HepG2 (cell line): ENCODE measurements around the gene METTL16. TPM values are rescaled to one million over a fixed set of nuclear protein-coding genes. Genes with fewer than 3 reads are reported as not detected.

Experiments used
- ATAC-seq: fragments of 200-7000 bp; cut with Tn5 transposase; 3 replicates; pipeline ENCODE4 v1.9.1; 2020; ENCODE audit warnings: mild to moderate bottlenecking, moderate library complexity
- BruUV-seq: library from RNA; stranded (reverse); fragments of 400-500 nt; replicated peaks from 2 replicates; lab custom pipeline; 2021; lab: Mats Ljungman, UMichigan
- CTCF ChIA-PET: fragments of 300-600 bp; formaldehyde crosslinking; extraction: SDS; loops from one replicate; lab custom pipeline; 2021; ENCODE audit warnings: low total read pairs, inconsistent platforms, low intra/inter-chr PET ratio; lab: Yijun Ruan, JAX
- POLR2A ChIA-PET: fragments of 350-600 bp; sonication (Branson Sonifier 250); formaldehyde crosslinking; loops from one replicate; lab custom pipeline; 2020; ENCODE audit warnings: antibody characterized with exemption, inconsistent platforms; lab: Yijun Ruan, JAX
- DNase-seq: peaks from one replicate; pipeline ENCODE4 v3.0.0-alpha.2; 2015; ENCODE audit warnings: low spot score
- FAIRE-seq: peaks from 3 replicates; lab custom pipeline; 2011; peaks lifted over from hg19 to GRCh38; lab: Jason Lieb, UNC
- H2AFZ ChIP-seq: one replicate; pipeline ENCODE4 v1.6.1; 2011; ENCODE audit warnings: low read length, inconsistent platforms
- H3K27ac ChIP-seq: fragments of 300-600 bp; 3 replicates; pipeline ENCODE4 v1.8.0; 2011; ENCODE audit warnings: mixed run types, mild to moderate bottlenecking, mixed read lengths, low read length, inconsistent platforms; ENCODE audit not compliant: insufficient read depth; ENCODE audit errors: extremely low read length
- H3K27me3 ChIP-seq, 2 experiments: fragments of 200-600 bp in 1 of 2; 2 replicates in 1 of 2; 3 replicates in 1 of 2; pipeline versions ENCODE4 v1.6.0 to v1.8.0; 2011; ENCODE audit warnings: low read length in 2 of 2, mild to moderate bottlenecking in 2 of 2, moderate library complexity in 2 of 2, inconsistent platforms in 1 of 2; ENCODE audit not compliant: insufficient read depth in 2 of 2, control insufficient read depth in 1 of 2
- H3K36me3 ChIP-seq, 2 experiments: fragments of 200-600 bp in 1 of 2; replicated peaks in 1 of 2; 2 replicates in 1 of 2; 3 replicates in 1 of 2; pipeline versions ENCODE4 v1.5.1 to v1.8.0; 2011; ENCODE audit warnings: low read length in 2 of 2, inconsistent platforms in 1 of 2; ENCODE audit not compliant: insufficient read depth in 2 of 2, control insufficient read depth in 1 of 2
- H3K4me1 ChIP-seq: 2 replicates; pipeline ENCODE4 v1.5.1; 2012; ENCODE audit warnings: low read length, inconsistent platforms; ENCODE audit not compliant: insufficient read depth
- H3K4me2 ChIP-seq: 2 replicates; pipeline ENCODE4 v1.6.0; 2011; ENCODE audit warnings: low read depth, low read length, inconsistent platforms
- H3K4me3 ChIP-seq, 3 experiments: fragments of 200-600 bp in 1 of 3; sonication (generic), shearing (Covaris generic) in 1 of 3; replicated peaks in 1 of 3; 2 replicates each; pipeline ENCODE4 v1.5.1; 2011 to 2016; ENCODE audit warnings: low read length in 3 of 3, inconsistent platforms in 2 of 3, low read depth in 2 of 3, mild to moderate bottlenecking in 2 of 3, control low read depth in 1 of 3, mixed read lengths in 1 of 3; ENCODE audit not compliant: insufficient read depth in 1 of 3
- H3K79me2 ChIP-seq: one replicate; pipeline ENCODE4 v1.6.1; 2011; ENCODE audit warnings: low read length, inconsistent platforms; ENCODE audit not compliant: insufficient read depth
- H3K9ac ChIP-seq: 2 replicates; pipeline ENCODE4 v1.6.0; 2011; ENCODE audit warnings: mild to moderate bottlenecking, low read depth, low read length, inconsistent platforms; ENCODE audit not compliant: insufficient read depth
- H3K9me3 ChIP-seq: 2 replicates; pipeline ENCODE4 v1.5.1; 2012; ENCODE audit warnings: mild to moderate bottlenecking, low read length
- H4K20me1 ChIP-seq: 2 replicates; pipeline ENCODE4 v1.6.0; 2011; ENCODE audit warnings: inconsistent platforms, mild to moderate bottlenecking, low read length, moderate library complexity; ENCODE audit not compliant: insufficient read depth
- DPF2 ChIP-seq: sonication (generic); formaldehyde crosslinking; IDR thresholded peaks from 2 replicates; pipeline ENCODE4 v1.4.0; 2020; ENCODE audit warnings: mild to moderate bottlenecking, low read depth, missing genetic modification reagents, borderline replicate concordance
- ELF3 ChIP-seq: IDR thresholded peaks from 2 replicates; pipeline ENCODE4 v1.6.1; 2016; ENCODE audit warnings: missing genetic modification reagents, missing compliant biosample characterization
- HMG20A ChIP-seq: IDR thresholded peaks from 2 replicates; pipeline ENCODE4 v1.6.1; 2016; ENCODE audit warnings: borderline replicate concordance
- HNRNPK ChIP-seq: fragments of 200-400 bp; formaldehyde crosslinking; IDR thresholded peaks from 2 replicates; pipeline ENCODE4 v1.6.1; 2018; ENCODE audit warnings: low read length, low read depth, moderate library complexity, mild to moderate bottlenecking; ENCODE audit not compliant: poor library complexity, severe bottlenecking
- HNRNPUL1 ChIP-seq: fragments of 200-400 bp; formaldehyde crosslinking; IDR thresholded peaks from 2 replicates; pipeline ENCODE4 v1.6.1; 2017; ENCODE audit warnings: low read depth, mild to moderate bottlenecking, low read length, moderate library complexity
- KDM2A ChIP-seq: sonication (generic); formaldehyde crosslinking; IDR thresholded peaks from 2 replicates; pipeline ENCODE4 v1.4.0; 2020; ENCODE audit warnings: low read depth, missing genetic modification reagents, borderline replicate concordance
- MTF1 ChIP-seq: sonication (generic); formaldehyde crosslinking; IDR thresholded peaks from 2 replicates; pipeline ENCODE4 v1.5.0; 2020; ENCODE audit warnings: missing genetic modification reagents
- NBN ChIP-seq: fragments of 450-650 bp; conservative IDR thresholded peaks from 2 replicates; pipeline ENCODE4 v1.6.1; 2017
- PHF5A ChIP-seq: IDR thresholded peaks from one replicate; pipeline ENCODE4 v1.6.1; 2018; ENCODE audit warnings: low read depth, missing genetic modification reagents; ENCODE audit not compliant: unreplicated experiment
- POGZ ChIP-seq: sonication (generic); formaldehyde crosslinking; IDR thresholded peaks from 2 replicates; pipeline ENCODE4 v1.4.0; 2020; ENCODE audit warnings: mild to moderate bottlenecking, missing genetic modification reagents
- RORA ChIP-seq: sonication (generic); formaldehyde crosslinking; IDR thresholded peaks from 2 replicates; pipeline ENCODE4 v1.5.0; 2020; ENCODE audit warnings: mild to moderate bottlenecking, missing genetic modification reagents, moderate library complexity
- RXRB ChIP-seq: IDR thresholded peaks from 2 replicates; pipeline ENCODE4 v1.6.1; 2016; ENCODE audit warnings: borderline replicate concordance, missing genetic modification reagents, missing compliant biosample characterization
- SMAD9 ChIP-seq: sonication (generic); formaldehyde crosslinking; IDR thresholded peaks from 2 replicates; pipeline ENCODE4 v1.5.1; 2020; ENCODE audit warnings: mild to moderate bottlenecking, missing genetic modification reagents
- SPEN ChIP-seq: sonication (generic); formaldehyde crosslinking; IDR thresholded peaks from 2 replicates; pipeline ENCODE4 v1.5.1; 2020; ENCODE audit warnings: low read depth, mild to moderate bottlenecking, missing genetic modification reagents
- ZFP41 ChIP-seq: sonication (generic); formaldehyde crosslinking; IDR thresholded peaks from 2 replicates; pipeline ENCODE4 v1.4.0; 2020; ENCODE audit warnings: mild to moderate bottlenecking, missing genetic modification reagents, borderline replicate concordance
- ZNF180 ChIP-seq: sonication (generic); formaldehyde crosslinking; IDR thresholded peaks from 2 replicates; pipeline ENCODE4 v1.4.0; 2020; ENCODE audit warnings: low read depth, missing genetic modification reagents, borderline replicate concordance
- ZNF205 ChIP-seq: IDR thresholded peaks from 2 replicates; pipeline ENCODE4 v1.6.1; 2018; ENCODE audit warnings: missing biosample characterization, missing genetic modification reagents
- ZNF232 ChIP-seq: sonication (generic); formaldehyde crosslinking; IDR thresholded peaks from 2 replicates; pipeline ENCODE4 v1.4.0; 2020; ENCODE audit warnings: missing genetic modification reagents, borderline replicate concordance
- ZNF619 ChIP-seq: sonication (generic); formaldehyde crosslinking; IDR thresholded peaks from 2 replicates; pipeline ENCODE4 v1.4.0; 2020; ENCODE audit warnings: mild to moderate bottlenecking, missing genetic modification reagents
- ZSCAN30 ChIP-seq: sonication (generic); formaldehyde crosslinking; IDR thresholded peaks from 2 replicates; pipeline ENCODE4 v1.5.0; 2020; ENCODE audit warnings: mild to moderate bottlenecking, missing genetic modification reagents
- WGBS: methylation state at CpG from one replicate; pipeline ENCODE4 v1.1.6; 2017; ENCODE audit warnings: low lambda C conversion rate; 5-methylcytosine and 5-hydroxymethylcytosine counted together
- in situ Hi-C: cut with HindIII; loops from 2 replicates; pipeline ENCODE4 v1.10.0; 2017; ENCODE audit warnings: low pct_unique_long_range_greater_than_20kb; ENCODE audit not compliant: extremely low pct_ligation_motif_present
- intact Hi-C: fragments of 100-400 bp; cut with micrococcal nuclease; formaldehyde crosslinking; loops from one replicate; pipeline ENCODE4 v1.10.0; 2022; ENCODE audit not compliant: unreplicated experiment
- polyA plus RNA-seq, 8 experiments: library from polyadenylated mRNA; depleted of rRNA in 3 of 8; stranded (reverse) in 7 of 8; unstranded in 1 of 8; fragments of >200 nt; fragmentation: Illumina TruSeq in 4 of 8; extraction: Trizol in 4 of 8; gene quantifications; 2 replicates each; pipeline versions ENCODE4 v1.2.1 to v1.2.3, GENCODE V29; 2011 to 2016; ENCODE audit warnings: low read depth in 4 of 8, missing spikeins in 1 of 8, mixed read lengths in 1 of 8; ENCODE audit not compliant: insufficient read depth in 1 of 8
- total RNA-seq, 5 experiments: library from RNA; depleted of rRNA; stranded (reverse); fragments of >200 nt; fragmentation: Illumina TruSeq; extraction: Trizol; gene quantifications; 2 replicates each; pipeline ENCODE4 v1.2.3, GENCODE V29; 2016; ENCODE audit warnings: low read depth in 1 of 5
- TF ChIP-seq, protein P1 (sequence below): sonication (generic); formaldehyde crosslinking; IDR thresholded peaks from 2 replicates; pipeline ENCODE4 v1.4.0; 2020; ENCODE audit warnings: missing genetic modification reagents

The METTL16 gene
- total and polyA plus RNA-seq, 2 of the 13 experiments (the other 11 are each of a cell fraction or from before 2014, with no cell fraction given), result 11.6 to 18.5 TPM

DNA sequence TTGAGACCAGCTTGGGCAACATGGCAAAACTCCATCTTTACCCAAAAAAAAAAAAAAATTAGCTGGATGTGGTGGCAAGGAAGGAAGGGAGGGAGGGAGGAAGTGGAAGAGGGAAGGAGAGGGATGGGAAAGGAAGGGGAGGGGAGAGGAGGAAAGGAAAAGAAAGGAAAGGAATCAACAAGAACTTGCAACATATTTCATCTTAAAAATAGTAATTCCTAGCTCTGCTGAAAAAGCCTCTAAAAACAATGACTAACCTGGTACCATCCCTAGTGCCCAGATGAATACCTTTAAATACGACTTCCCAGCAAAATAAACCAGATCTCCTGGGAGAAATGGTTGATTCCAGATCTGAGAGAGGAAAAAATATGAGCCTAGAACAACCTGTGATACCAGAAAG, 83.8 kb downstream of the METTL16 start:
- in situ Hi-C loops, result no loop called here
- CTCF ChIA-PET, result no interaction called here

DNA sequence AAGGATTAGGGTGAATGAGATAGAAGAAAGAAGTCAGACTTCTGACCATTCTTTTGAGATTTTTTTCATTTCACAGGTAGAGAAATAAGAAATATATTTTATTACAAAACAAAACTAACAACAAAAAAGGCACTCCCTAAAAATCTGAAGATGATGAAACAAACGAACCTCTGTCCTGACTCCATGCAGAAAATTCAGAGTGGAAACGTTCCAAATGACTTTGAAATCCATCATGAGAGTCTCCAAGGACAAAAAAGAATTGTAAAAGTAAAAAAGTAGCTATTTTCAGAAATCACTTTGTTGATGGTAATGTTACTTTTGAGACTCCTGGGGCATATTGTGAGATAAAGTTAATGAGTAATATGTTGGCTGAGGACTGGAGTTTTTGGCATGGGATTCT, 84.5 kb downstream of the METTL16 start:
- in situ Hi-C loops, result no loop called here
- H3K9me3 ChIP-seq, result no peaks in the 10 kb centered on the region
- no peak overlapping the region for H3K4me3 ChIP-seq
- no peak for DNase-seq
- ATAC-seq, result no peak
- no peaks in the 10 kb centered on the region for H3K4me1 ChIP-seq
- intact Hi-C loops, result no loop called here
- TF ChIP-seq RXRB (CRISPR knock-in tag) (no peak), ZNF619 (CRISPR knock-in tag) (no peak), ZNF205 (CRISPR knock-in tag) (no peak), HMG20A (CRISPR knock-in tag) (no peak), MTF1 (CRISPR knock-in tag) (no peak), ZSCAN30 (no peak), ZNF232 (CRISPR knock-in tag) (no peak), DPF2 (CRISPR knock-in tag) (no peak), ZNF180 (CRISPR knock-in tag) (no peak), ZFP41 (CRISPR knock-in tag) (no peak), KDM2A (CRISPR knock-in tag) (no peak), ELF3 (CRISPR knock-in tag) (no peak)
- TF ChIP-seq, protein P1, sequence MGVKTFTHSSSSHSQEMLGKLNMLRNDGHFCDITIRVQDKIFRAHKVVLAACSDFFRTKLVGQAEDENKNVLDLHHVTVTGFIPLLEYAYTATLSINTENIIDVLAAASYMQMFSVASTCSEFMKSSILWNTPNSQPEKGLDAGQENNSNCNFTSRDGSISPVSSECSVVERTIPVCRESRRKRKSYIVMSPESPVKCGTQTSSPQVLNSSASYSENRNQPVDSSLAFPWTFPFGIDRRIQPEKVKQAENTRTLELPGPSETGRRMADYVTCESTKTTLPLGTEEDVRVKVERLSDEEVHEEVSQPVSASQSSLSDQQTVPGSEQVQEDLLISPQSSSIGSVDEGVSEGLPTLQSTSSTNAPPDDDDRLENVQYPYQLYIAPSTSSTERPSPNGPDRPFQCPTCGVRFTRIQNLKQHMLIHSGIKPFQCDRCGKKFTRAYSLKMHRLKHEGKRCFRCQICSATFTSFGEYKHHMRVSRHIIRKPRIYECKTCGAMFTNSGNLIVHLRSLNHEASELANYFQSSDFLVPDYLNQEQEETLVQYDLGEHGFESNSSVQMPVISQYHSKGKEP (CRISPR knock-in tag), result no peak
- no peak overlapping the region for H3K27ac ChIP-seq
- no TSS peak for BruUV-seq
- POLR2A ChIA-PET, result no interaction called here
- peaks cover 3 to 10% of the 10 kb centered on the region in 2 experiments; a peak in 2 of 5 replicates for H3K36me3 ChIP-seq
- no peaks in the 10 kb centered on the region for H4K20me1 ChIP-seq
- no peaks in the 10 kb centered on the region; a peak in 1 of 5 replicates for H3K27me3 ChIP-seq
- no peak overlapping the region for H3K4me2 ChIP-seq
- H2AFZ ChIP-seq, result no peak overlapping the region
- H3K9ac ChIP-seq, result no peak overlapping the region
- WGBS, result 89% methylated on average over 2 of the region's 2 CpGs
- H3K79me2 ChIP-seq, result no peaks in the 10 kb centered on the region
- FAIRE-seq, result no peak
- CTCF ChIA-PET, result no interaction called here

More for the DNA sequence above, 83.8 kb downstream of the METTL16 start:
- no peak overlapping the region for H3K4me3 ChIP-seq
- 100% methylated on average over 1 of the region's 1 CpG for WGBS
- BruUV-seq, result no TSS peak
- no peak for TF ChIP-seq SMAD9 (CRISPR knock-in tag)
- TF ChIP-seq NBN, result no peak
- no peak for TF ChIP-seq SPEN
- TF ChIP-seq HNRNPK, result peak; percentile 72
- TF ChIP-seq RORA (CRISPR knock-in tag), result no peak
- TF ChIP-seq HNRNPUL1, result no peak
- TF ChIP-seq POGZ (CRISPR knock-in tag), result no peak
- TF ChIP-seq PHF5A, result no peak
- no peaks in the 10 kb centered on the region; a peak in 1 of 5 replicates for H3K27me3 ChIP-seq
- no peak overlapping the region for H3K27ac ChIP-seq
- H3K79me2 ChIP-seq, result no peaks in the 10 kb centered on the region
- H2AFZ ChIP-seq, result no peak overlapping the region
- DNase-seq (no peak), ATAC-seq (no peak), FAIRE-seq (no peak)
- no peaks in the 10 kb centered on the region for H4K20me1 ChIP-seq
- H3K36me3 ChIP-seq, result peaks cover 3 to 11% of the 10 kb centered on the region in 2 experiments; a peak in 3 of 5 replicates
- POLR2A ChIA-PET, result no interaction called here
- H3K9me3 ChIP-seq, result no peaks in the 10 kb centered on the region
- intact Hi-C loops, result no loop called here
- H3K4me2 ChIP-seq, result no peak overlapping the region
- H3K9ac ChIP-seq, result no peak overlapping the region
- H3K4me1 ChIP-seq, result no peaks in the 10 kb centered on the region
